GM12878 (cell line): Measurements from ENCODE around the gene GPC2. TPM values are rescaled to one million over a fixed set of nuclear protein-coding genes. Genes with fewer than 3 reads are reported as not detected.

Source experiments
- ATAC-seq: fragments of 200-7000 bp; cut with Tn5 transposase; 3 replicates; pipeline ENCODE4 v1.9.1; 2020; ENCODE audit warnings: mild to moderate bottlenecking, moderate library complexity
- BruUV-seq: library from RNA; stranded (reverse); fragments of 400-500 nt; replicated peaks from 2 replicates; lab custom pipeline; 2021; lab: Mats Ljungman, UMichigan
- CTCF ChIA-PET: fragments of 300-600 bp; sonication (Branson Sonifier 250); formaldehyde crosslinking; extraction: SDS; loops from one replicate; lab custom pipeline; 2021; ENCODE audit warnings: inconsistent platforms; lab: Yijun Ruan, JAX
- POLR2A ChIA-PET: fragments of 350-600 bp; formaldehyde crosslinking; extraction: SDS; loops from one replicate; lab custom pipeline; 2021; ENCODE audit warnings: inconsistent platforms; lab: Charles Lee
- RAD21 ChIA-PET: fragments of 300-600 bp; sonication (Branson Sonifier 250); formaldehyde crosslinking; loops from one replicate; lab custom pipeline; 2023; ENCODE audit warnings: antibody characterized with exemption; ENCODE audit not compliant: unreplicated experiment; lab: Charles Lee
- SMC1A ChIA-PET: fragments of 300-600 bp; sonication (Branson Sonifier 250); formaldehyde crosslinking; loops from one replicate; lab custom pipeline; 2023; ENCODE audit not compliant: unreplicated experiment, uncharacterized antibody; lab: Charles Lee
- DNase-seq: peaks from one replicate; pipeline ENCODE4 v3.0.0-alpha.2; 2011; ENCODE audit warnings: low read depth, low spot score
- FAIRE-seq: peaks from 3 replicates; lab custom pipeline; 2011; peaks lifted over from hg19 to GRCh38; lab: Jason Lieb, UNC
- H2AFZ ChIP-seq: 2 replicates; pipeline ENCODE4 v1.6.0; 2011; ENCODE audit warnings: low read depth, low read length, control low read depth; ENCODE audit not compliant: control insufficient read depth
- H3K27ac ChIP-seq: 2 replicates; pipeline ENCODE4 v1.5.1; 2011; ENCODE audit warnings: control low read depth; ENCODE audit not compliant: control insufficient read depth, insufficient read depth
- H3K27me3 ChIP-seq, 2 experiments: replicated peaks in 1 of 2; 2 replicates each; pipeline versions ENCODE4 v1.6.0 to v1.6.1; 2011; ENCODE audit warnings: low read length in 1 of 2; ENCODE audit not compliant: control insufficient read depth in 2 of 2, insufficient read depth in 2 of 2
- H3K36me3 ChIP-seq, 2 experiments: 2 replicates each; pipeline ENCODE4 v1.5.1; 2011; ENCODE audit warnings: low read length in 1 of 2; ENCODE audit not compliant: control insufficient read depth in 2 of 2, insufficient read depth in 2 of 2
- H3K4me1 ChIP-seq: 2 replicates; pipeline ENCODE4 v1.6.1; 2011; ENCODE audit warnings: mild to moderate bottlenecking, low read length, moderate library complexity, mixed read lengths; ENCODE audit not compliant: control insufficient read depth, insufficient read depth
- H3K4me2 ChIP-seq: 2 replicates; pipeline ENCODE4 v1.6.0; 2011; ENCODE audit warnings: control low read depth; ENCODE audit not compliant: control insufficient read depth, insufficient read depth
- H3K4me3 ChIP-seq: fragments of 200-600 bp; sonication (generic); 2 replicates; pipeline ENCODE4 v1.5.1; 2016
- H3K79me2 ChIP-seq: 2 replicates; pipeline ENCODE4 v1.6.0; 2011; ENCODE audit warnings: low read length; ENCODE audit not compliant: control insufficient read depth, insufficient read depth
- H3K9ac ChIP-seq: 2 replicates; pipeline ENCODE4 v1.8.0; 2011; ENCODE audit warnings: low read length, control low read depth, mixed read lengths; ENCODE audit not compliant: control insufficient read depth, insufficient read depth
- H3K9me3 ChIP-seq: replicated peaks from 3 replicates; pipeline ENCODE4 v1.5.1; 2011; ENCODE audit warnings: mild to moderate bottlenecking, low read length; ENCODE audit not compliant: control insufficient read depth, insufficient read depth
- H4K20me1 ChIP-seq: 2 replicates; pipeline ENCODE4 v1.6.0; 2011; ENCODE audit not compliant: control insufficient read depth, insufficient read depth
- BHLHE40 ChIP-seq, 2 experiments: fragments of 450-650 bp in 1 of 2; IDR thresholded peaks; 2 replicates each; pipeline ENCODE4 v1.6.1; 2011 to 2017; ENCODE audit warnings: low read depth in 2 of 2, borderline replicate concordance in 1 of 2, improper control_type of control experiment in 1 of 2, low read length in 1 of 2, mild to moderate bottlenecking in 1 of 2
- GABPA ChIP-seq: IDR thresholded peaks from 2 replicates; pipeline ENCODE4 v1.6.1; 2014; ENCODE audit warnings: antibody characterized with exemption, low read depth, mild to moderate bottlenecking, inconsistent platforms
- MYB ChIP-seq: fragments of 150-350 bp; IDR thresholded peaks from 2 replicates; pipeline ENCODE4 v1.6.1; 2014; ENCODE audit warnings: mild to moderate bottlenecking, low read depth, low read length, borderline replicate concordance
- MYC ChIP-seq: IDR thresholded peaks from 2 replicates; pipeline ENCODE4 v1.6.1; 2011; ENCODE audit warnings: mild to moderate bottlenecking, low read length, moderate library complexity, inconsistent platforms; ENCODE audit not compliant: insufficient read depth, insufficient replicate concordance, insufficient read length, severe bottlenecking
- RAD21 ChIP-seq: IDR thresholded peaks from 2 replicates; pipeline ENCODE4 v1.6.1; 2011; ENCODE audit warnings: mild to moderate bottlenecking, low read depth, low read length, moderate library complexity; ENCODE audit not compliant: insufficient read depth
- USF1 ChIP-seq: IDR thresholded peaks from 2 replicates; pipeline ENCODE4 v1.6.1; 2011; ENCODE audit warnings: borderline replicate concordance, low read depth, mild to moderate bottlenecking, moderate library complexity, mixed read lengths, low read length; ENCODE audit not compliant: insufficient read depth; ENCODE audit errors: extremely low read length
- ZBTB4 ChIP-seq: fragments of 450-650 bp; formaldehyde crosslinking; IDR thresholded peaks from 2 replicates; pipeline ENCODE4 v1.4.0; 2022; ENCODE audit warnings: mild to moderate bottlenecking, moderate library complexity
- ZNF687 ChIP-seq: fragments of 450-650 bp; IDR thresholded peaks from 2 replicates; pipeline ENCODE4 v1.6.1; 2017; ENCODE audit warnings: mild to moderate bottlenecking, moderate library complexity
- ZSCAN29 ChIP-seq: fragments of 450-650 bp; IDR thresholded peaks from 2 replicates; pipeline ENCODE4 v1.6.1; 2017; ENCODE audit warnings: mild to moderate bottlenecking, moderate library complexity
- WGBS: methylation state at CpG from one replicate; pipeline ENCODE4 v1.1.6; 2016; ENCODE audit warnings: low lambda C conversion rate; ENCODE audit not compliant: insufficient replicate concordance, insufficient coverage; ENCODE audit errors: missing lambda C conversion rate; 5-methylcytosine and 5-hydroxymethylcytosine counted together
- in situ Hi-C: fragments of 300-500 bp; cut with MboI; formaldehyde crosslinking; loops from 9 replicates; pipeline ENCODE4 v1.14.3; 2018; ENCODE audit warnings: mixed read lengths
- intact Hi-C: fragments of 100-400 bp; cut with micrococcal nuclease; formaldehyde crosslinking; loops from one replicate; pipeline ENCODE4 v1.14.2; 2022; ENCODE audit not compliant: unreplicated experiment
- polyA plus RNA-seq, 11 experiments: library from polyadenylated mRNA; depleted of rRNA in 4 of 11; unstranded in 6 of 11; stranded (reverse) in 5 of 11; fragments of >200 nt; fragmentation: Nextera tagmentation in 4 of 11; fragmentation: Illumina TruSeq in 1 of 11; extraction: Ambion mirVana in 4 of 11; extraction: Trizol in 1 of 11; gene quantifications; 1 replicate in 1 of 11; 2 replicates in 10 of 11; pipeline versions ENCODE4 v1.2.1 to v1.2.3, GENCODE V29; 2011 to 2016; ENCODE audit warnings: inconsistent platforms in 2 of 11, missing spikeins in 2 of 11, low read depth in 1 of 11
- total RNA-seq, 4 experiments: library from RNA; depleted of rRNA in 3 of 4; stranded (reverse); fragments of >200 nt in 3 of 4; fragmentation: Illumina TruSeq in 1 of 4; extraction: Trizol in 1 of 4; gene quantifications; 2 replicates each; pipeline versions ENCODE4 v1.2.1 to v1.2.3, GENCODE V29; 2013 to 2021

The GPC2 gene
- total and polyA plus RNA-seq, 10 of the 15 experiments (the other 5 are each of a cell fraction or from before 2014, with no cell fraction given), result 0.19 to 6.3 (median 0.77) TPM

DNA sequence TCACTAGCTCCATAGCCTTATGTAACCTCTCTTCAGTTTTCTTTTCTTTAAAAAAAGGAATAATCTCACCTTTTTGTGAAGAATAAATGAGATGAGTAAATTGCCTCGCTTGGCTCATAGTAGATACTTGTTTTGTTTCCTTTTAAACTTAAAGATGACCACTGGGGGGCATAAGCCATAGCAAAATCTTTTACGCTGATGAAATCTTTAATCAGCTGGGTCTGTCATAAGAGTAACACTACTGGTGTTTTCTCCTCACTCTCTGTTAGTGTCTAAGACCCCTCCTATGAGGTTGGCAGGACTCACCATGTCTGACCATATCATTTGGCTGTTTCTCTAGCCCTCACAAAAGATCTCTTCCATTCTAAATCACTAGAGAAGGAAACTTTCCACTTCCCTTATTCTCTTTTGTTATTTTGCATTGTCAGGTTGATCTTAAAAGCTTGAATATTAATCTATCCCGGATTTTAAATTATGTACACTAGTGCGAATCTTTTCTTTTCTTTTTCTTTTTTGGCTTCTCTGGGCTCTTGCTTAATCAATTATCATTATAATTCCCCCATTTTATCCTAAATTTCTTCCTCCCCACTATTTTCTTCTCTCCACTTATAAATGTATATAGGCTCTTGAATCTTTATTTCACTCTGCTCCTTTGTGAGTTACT is 13.0 kb upstream of the GPC2 start:
- ChIA-PET POLR2A (interaction anchor here (0.6 to 1.5 kb wide), 11 partner anchors 10 to 43 kb away, joined by 3 to 9 read pairs (median 4); no protein-coding TSS in a partner anchor), SMC1A (interaction anchor here (0.8 to 3.9 kb wide), 12 partner anchors 8 to 217 kb away, joined by 3 to 140 read pairs (median 6); partner anchors contain the start of genes STAG3 and TRAPPC14), RAD21 (interaction anchor here (0.7 to 2.6 kb wide), 20 partner anchors 9 to 217 kb away, joined by 3 to 35 read pairs (median 6); partner anchors contain the start of genes GPC2, LAMTOR4, MBLAC1 and STAG3), CTCF (interaction anchor here (0.6 to 3.9 kb wide), 27 partner anchors 9 to 217 kb away, joined by 3 to 113 read pairs (median 6); partner anchors contain the start of genes GAL3ST4, GPC2, LAMTOR4 and PVRIG)
- BruUV-seq, result no TSS peak
- intact Hi-C loops, result loop anchor here (2.0 kb wide), 1 partner anchor 29 kb away; the partner anchor contains the start of gene PVRIG
- Histone ChIP-seq H3K4me1 (peaks cover 29% of the 10 kb centered on the region), H3K4me2 (no peak overlapping the region), H3K27ac (no peak overlapping the region), H3K27me3 (no peaks in the 10 kb centered on the region), H3K4me3 (no peak overlapping the region), H2AFZ (peak overlapping the region; percentile 55; the same call in 1 of the 2 replicates), H3K9me3 (no peaks in the 10 kb centered on the region), H3K36me3 (no peaks in the 10 kb centered on the region), H3K9ac (no peak overlapping the region), H3K79me2 (no peaks in the 10 kb centered on the region), H4K20me1 (no peaks in the 10 kb centered on the region)
- ATAC-seq (peak; percentile 83), FAIRE-seq (peak; percentile 89), DNase-seq (no peak)
- 1% methylated on average over 4 of the region's 4 CpGs for WGBS
- in situ Hi-C loops, result no loop called here
- TF ChIP-seq BHLHE40 (IDR thresholded peaks at IDR 0.05; ENCODE audit: borderline replicate concordance in 1 of 2, low read depth in 2 of 2, low read length in 1 of 2), result no peak
- no peak for TF ChIP-seq ZBTB4 (CRISPR knock-in tag)
- TF ChIP-seq MYC, result no peak
- TF ChIP-seq MYB, result no peak
- no peak for TF ChIP-seq ZNF687
- no peak for TF ChIP-seq GABPA
- no peak for TF ChIP-seq USF1
- peak; percentile 71 for TF ChIP-seq RAD21
- TF ChIP-seq ZSCAN29, result no peak
